ENCODE results near the gene TOR4A. TPM values are rescaled to one million over a fixed set of nuclear protein-coding genes. Genes with fewer than 3 reads are reported as not detected.

TOR4A gene
- total RNA-seq, 1 donor from 2014 or later: 1.5 TPM

DNA sequence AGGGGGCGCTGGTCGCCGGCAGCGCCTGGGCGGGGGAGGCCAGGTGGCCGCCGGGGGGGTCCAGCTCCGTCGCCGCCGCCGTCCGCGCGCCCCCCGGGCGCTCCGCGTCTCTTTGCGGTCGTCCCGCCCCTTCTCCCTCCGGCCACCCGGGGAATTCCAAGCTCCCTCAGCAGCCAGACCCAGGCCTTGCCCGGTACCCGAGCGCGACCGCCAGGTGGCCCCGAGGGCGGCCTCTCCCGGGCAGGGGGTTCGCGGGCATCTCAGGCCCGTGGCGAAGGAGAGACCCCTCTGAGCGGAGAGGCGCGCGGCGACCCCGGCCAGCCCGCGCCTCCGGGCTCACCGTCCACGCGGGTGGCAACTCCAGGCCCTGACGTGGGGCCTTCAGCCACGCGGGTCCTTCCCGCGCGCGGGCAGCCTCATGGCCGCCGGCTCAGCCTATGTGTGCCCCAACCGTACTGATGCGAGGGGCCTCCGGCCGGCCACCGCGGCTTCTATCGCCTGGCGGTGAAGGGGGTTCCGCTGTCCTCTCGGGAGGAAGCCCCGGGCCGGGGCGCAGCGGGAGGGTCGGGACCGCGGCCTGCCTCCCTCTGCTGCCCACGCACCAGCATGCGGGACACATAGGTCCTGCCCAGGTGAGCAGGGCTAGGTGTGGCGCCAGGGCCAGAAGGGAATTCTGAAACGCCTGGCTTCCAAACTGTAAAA is 25.1 kb downstream of the TOR4A start:
- H3K27me3 Mint-ChIP-seq (ENCODE audit: unreplicated experiment): peaks cover 7% of the 10 kb centered on the region
- peak; percentile 84 for DNase-seq
- H3K27ac Mint-ChIP-seq (ENCODE audit: unreplicated experiment): peak overlapping the region; percentile 17
- peak overlapping the region; percentile 67 for H3K4me3 Mint-ChIP-seq (ENCODE audit: unreplicated experiment)
- H3K36me3 Mint-ChIP-seq (ENCODE audit: unreplicated experiment): no peaks in the 10 kb centered on the region
- peaks cover 14% of the 10 kb centered on the region for H3K4me1 Mint-ChIP-seq (ENCODE audit: low read depth, unreplicated experiment)
- TF ChIP-seq, protein P1, sequence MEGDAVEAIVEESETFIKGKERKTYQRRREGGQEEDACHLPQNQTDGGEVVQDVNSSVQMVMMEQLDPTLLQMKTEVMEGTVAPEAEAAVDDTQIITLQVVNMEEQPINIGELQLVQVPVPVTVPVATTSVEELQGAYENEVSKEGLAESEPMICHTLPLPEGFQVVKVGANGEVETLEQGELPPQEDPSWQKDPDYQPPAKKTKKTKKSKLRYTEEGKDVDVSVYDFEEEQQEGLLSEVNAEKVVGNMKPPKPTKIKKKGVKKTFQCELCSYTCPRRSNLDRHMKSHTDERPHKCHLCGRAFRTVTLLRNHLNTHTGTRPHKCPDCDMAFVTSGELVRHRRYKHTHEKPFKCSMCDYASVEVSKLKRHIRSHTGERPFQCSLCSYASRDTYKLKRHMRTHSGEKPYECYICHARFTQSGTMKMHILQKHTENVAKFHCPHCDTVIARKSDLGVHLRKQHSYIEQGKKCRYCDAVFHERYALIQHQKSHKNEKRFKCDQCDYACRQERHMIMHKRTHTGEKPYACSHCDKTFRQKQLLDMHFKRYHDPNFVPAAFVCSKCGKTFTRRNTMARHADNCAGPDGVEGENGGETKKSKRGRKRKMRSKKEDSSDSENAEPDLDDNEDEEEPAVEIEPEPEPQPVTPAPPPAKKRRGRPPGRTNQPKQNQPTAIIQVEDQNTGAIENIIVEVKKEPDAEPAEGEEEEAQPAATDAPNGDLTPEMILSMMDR (IDR thresholded peaks at IDR 0.05; ENCODE audit: partially characterized antibody, unreplicated experiment): peak; percentile 82
- peaks cover 3% of the 10 kb centered on the region for H3K9me3 Mint-ChIP-seq (ENCODE audit: unreplicated experiment)

GRCh38 chr9:137303151-137303892 is 25.8 kb downstream of the TOR4A start:
- TF ChIP-seq, protein P1 (IDR thresholded peaks at IDR 0.05; ENCODE audit: partially characterized antibody, unreplicated experiment): no peak
- no peak for DNase-seq
- H3K4me3 Mint-ChIP-seq (ENCODE audit: unreplicated experiment): peak overlapping the region; percentile 67
- H3K27ac Mint-ChIP-seq (ENCODE audit: unreplicated experiment): peak overlapping the region; percentile 17
- H3K36me3 Mint-ChIP-seq (ENCODE audit: unreplicated experiment): no peaks in the 10 kb centered on the region
- H3K27me3 Mint-ChIP-seq (ENCODE audit: unreplicated experiment): peaks cover 7% of the 10 kb centered on the region
- H3K9me3 Mint-ChIP-seq (ENCODE audit: unreplicated experiment): peaks cover 3% of the 10 kb centered on the region
- peaks cover 14% of the 10 kb centered on the region for H3K4me1 Mint-ChIP-seq (ENCODE audit: low read depth, unreplicated experiment)

DNA sequence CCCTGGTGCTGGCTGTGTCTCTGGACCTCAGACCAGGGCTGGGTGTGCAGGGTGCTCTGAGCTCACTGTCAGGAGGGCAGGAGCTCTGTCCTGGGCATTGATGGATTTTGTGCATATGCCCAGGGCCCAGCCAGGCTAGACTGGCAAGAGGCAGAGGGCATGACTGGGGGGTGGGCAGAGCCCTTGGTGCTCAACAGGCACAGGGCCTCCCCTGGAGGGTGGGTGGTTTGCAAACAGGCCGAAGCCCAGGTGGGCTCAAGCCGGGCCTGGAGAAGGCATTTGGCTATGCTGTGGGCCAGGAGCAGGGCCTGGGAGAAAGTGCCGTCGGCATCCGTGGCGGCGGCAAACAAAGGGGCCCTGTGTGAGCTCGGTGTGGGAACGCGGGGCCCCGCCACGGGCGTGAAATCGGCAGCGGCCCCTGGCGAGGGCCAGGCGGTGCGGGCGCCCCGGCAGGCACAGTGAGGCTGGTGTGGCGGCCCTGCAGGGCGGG is 26.4 kb downstream of the TOR4A start:
- TF ChIP-seq, protein P1 (IDR thresholded peaks at IDR 0.05; ENCODE audit: partially characterized antibody, unreplicated experiment): no peak
- no peak overlapping the region for H3K4me3 Mint-ChIP-seq (ENCODE audit: unreplicated experiment)
- DNase-seq: no peak
- H3K27ac Mint-ChIP-seq (ENCODE audit: unreplicated experiment): no peak overlapping the region
- no peaks in the 10 kb centered on the region for H3K36me3 Mint-ChIP-seq (ENCODE audit: unreplicated experiment)
- peaks cover 7% of the 10 kb centered on the region for H3K9me3 Mint-ChIP-seq (ENCODE audit: unreplicated experiment)
- peaks cover 7% of the 10 kb centered on the region for H3K27me3 Mint-ChIP-seq (ENCODE audit: unreplicated experiment)
- peaks cover 12% of the 10 kb centered on the region for H3K4me1 Mint-ChIP-seq (ENCODE audit: low read depth, unreplicated experiment)

DNA sequence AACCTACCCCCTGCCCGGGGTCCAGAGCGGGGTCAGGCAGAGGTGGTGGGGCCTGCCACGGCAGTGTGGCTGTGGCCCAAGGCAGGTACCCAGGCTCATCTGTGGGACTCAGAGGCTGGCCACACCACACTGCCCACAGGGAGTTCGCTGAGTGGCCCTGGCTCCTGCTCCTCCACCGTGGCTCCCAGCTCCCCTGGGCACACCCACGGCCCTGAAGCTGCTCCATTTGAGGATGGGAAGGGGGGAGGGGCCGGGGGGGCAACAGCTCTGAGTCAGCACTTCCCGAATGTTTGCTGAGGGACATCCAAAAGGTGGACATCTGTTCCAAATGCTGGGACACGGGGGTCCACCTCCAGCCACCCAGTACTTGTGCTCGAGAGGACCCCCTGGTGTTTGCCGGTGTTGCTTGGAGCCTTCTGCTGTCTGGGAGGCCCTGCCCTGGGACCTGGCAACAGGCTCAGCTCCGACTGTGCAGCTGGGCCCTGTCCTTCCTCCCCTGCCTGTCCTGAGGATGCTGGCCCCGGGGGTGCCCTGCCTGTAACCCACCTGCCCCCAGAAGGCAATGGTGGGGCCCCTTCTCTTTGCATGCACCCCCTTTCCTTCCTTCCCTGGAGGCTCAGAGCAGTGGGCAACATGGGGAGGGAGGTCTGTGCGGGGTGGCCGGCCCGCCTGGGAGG is 27.0 kb downstream of the TOR4A start:
- Mint-ChIP-seq H3K9me3 (ENCODE audit: unreplicated experiment) (peaks cover 7% of the 10 kb centered on the region), H3K36me3 (ENCODE audit: unreplicated experiment) (no peaks in the 10 kb centered on the region), H3K4me3 (ENCODE audit: unreplicated experiment) (peak overlapping the region; percentile 20), H3K27ac (ENCODE audit: unreplicated experiment) (peak overlapping the region; percentile 68), H3K4me1 (ENCODE audit: low read depth, unreplicated experiment) (peaks cover 8% of the 10 kb centered on the region), H3K27me3 (ENCODE audit: unreplicated experiment) (peaks cover 7% of the 10 kb centered on the region)
- peak; percentile 68 for DNase-seq
- TF ChIP-seq, protein P1 (IDR thresholded peaks at IDR 0.05; ENCODE audit: partially characterized antibody, unreplicated experiment): no peak

Measured in glutamatergic neuron (in vitro differentiated cells).